Heart left ventricle (tissue), 13 donors: Measurements from ENCODE around the gene ANP32A.

Experiments
- CTCF ChIP-seq, 12 donors: fragments of 200-600 bp; sonication (generic) in 4 of 12; IDR thresholded peaks; one replicate each; pipeline versions ENCODE4 v1.5.0 to v1.8.0; 2018 to 2022; ENCODE audit warnings: antibody characterized with exemption in 12 of 12, mild to moderate bottlenecking in 5 of 12
- POLR2A ChIP-seq, 2 donors: fragments of 450-650 bp; IDR thresholded peaks; one replicate each; pipeline ENCODE4 v1.6.1; 2017; ENCODE audit warnings: antibody characterized with exemption in 2 of 2, mild to moderate bottlenecking in 2 of 2, moderate library complexity in 2 of 2
- donor health status: ischemic (EF 13 %, LVEDD 7.1; RV severe dilation, severe dysfunction).
- donor health status: DM: no; HTN: yes; CAD: no.
- donor health status: DM: no; HTN: no; CAD: no.
- donor health status: ischemic (EF 25% LVEDD 6.9; RV normal size, moderate dysfunction).
- donor health status: ischemic (EF 25% LVEDD 5.7; RV mildly dilated, moderate dysfunction).
- donor health status: ischemic (EF 35%, LVEDD 5.7; RV mildly dilated, moderate dysfunction).
- donor health status: nonischemic (EF 11% LVEDD 7.7; RV severe dilation, severe dysfunction).
- donor health status: DM: yes; HTN: yes; CAD: no.
- donor health status: PGD.
- donor health status: ischemic (EF 29% LVEDD 5.4; RV normal size, mild dysfunction).
- donor health status: nonischemic (EF 23%, LVEDD 6.1; RV moderate dilation, normal function).

GRCh38 chr15:68846851-68847439 is 26.2 kb upstream of the ANP32A start:
- no peak for TF ChIP-seq CTCF (IDR thresholded peaks at IDR 0.05)
- TF ChIP-seq POLR2A (IDR thresholded peaks at IDR 0.05), result no peak
